Upper lobe of left lung (tissue), 4 donors: ENCODE results near the gene TAS1R1.

Experiments
- EP300 ChIP-seq, 4 donors: sonication (generic); formaldehyde crosslinking; IDR thresholded peaks; one replicate each; pipeline ENCODE4 v1.5.1; 2017; ENCODE audit warnings: antibody characterized with exemption in 4 of 4, control low read depth in 2 of 4
- POLR2A ChIP-seq, 4 donors: fragments of 450-650 bp; IDR thresholded peaks; one replicate each; pipeline ENCODE4 v1.5.1; 2016 to 2017; ENCODE audit warnings: antibody characterized with exemption in 4 of 4, mild to moderate bottlenecking in 2 of 4
- POLR2AphosphoS5 ChIP-seq, 2 donors: sonication (generic); formaldehyde crosslinking; IDR thresholded peaks; one replicate each; pipeline ENCODE4 v1.5.1; 2017; ENCODE audit warnings: antibody characterized with exemption in 2 of 2
- TF ChIP-seq, protein P1 (sequence below), 6 experiments: fragments of 450-650 bp in 4 of 6; fragments of 200-600 bp in 2 of 6; sonication (generic) in 2 of 6; IDR thresholded peaks; one replicate each; pipeline ENCODE4 v1.5.1; 2016 to 2019; ENCODE audit warnings: antibody characterized with exemption in 6 of 6

DNA sequence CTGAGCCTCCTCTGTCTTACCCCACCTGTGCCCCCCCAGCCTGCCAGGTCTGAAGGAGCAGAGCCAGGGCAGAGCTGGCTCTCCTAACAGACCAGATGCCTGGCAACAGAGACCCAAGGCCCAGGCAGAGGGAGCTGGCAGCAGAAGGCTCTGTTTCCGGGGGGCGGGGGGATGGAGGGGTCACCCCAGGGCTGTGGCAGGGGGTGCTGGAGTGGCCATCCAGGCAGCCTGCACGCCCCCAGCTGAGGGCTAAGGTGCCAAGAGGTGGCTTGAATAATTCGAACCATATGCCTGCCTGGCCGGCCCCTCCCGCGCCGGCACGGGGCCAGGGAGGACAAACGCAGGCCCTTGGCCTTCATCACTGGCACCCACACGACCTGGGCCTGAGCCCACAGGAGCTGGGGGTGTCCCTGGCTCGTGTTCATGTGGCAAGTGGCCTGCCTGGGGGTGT, 47.6 kb upstream of the TAS1R1 start:
- TF ChIP-seq, protein P1, sequence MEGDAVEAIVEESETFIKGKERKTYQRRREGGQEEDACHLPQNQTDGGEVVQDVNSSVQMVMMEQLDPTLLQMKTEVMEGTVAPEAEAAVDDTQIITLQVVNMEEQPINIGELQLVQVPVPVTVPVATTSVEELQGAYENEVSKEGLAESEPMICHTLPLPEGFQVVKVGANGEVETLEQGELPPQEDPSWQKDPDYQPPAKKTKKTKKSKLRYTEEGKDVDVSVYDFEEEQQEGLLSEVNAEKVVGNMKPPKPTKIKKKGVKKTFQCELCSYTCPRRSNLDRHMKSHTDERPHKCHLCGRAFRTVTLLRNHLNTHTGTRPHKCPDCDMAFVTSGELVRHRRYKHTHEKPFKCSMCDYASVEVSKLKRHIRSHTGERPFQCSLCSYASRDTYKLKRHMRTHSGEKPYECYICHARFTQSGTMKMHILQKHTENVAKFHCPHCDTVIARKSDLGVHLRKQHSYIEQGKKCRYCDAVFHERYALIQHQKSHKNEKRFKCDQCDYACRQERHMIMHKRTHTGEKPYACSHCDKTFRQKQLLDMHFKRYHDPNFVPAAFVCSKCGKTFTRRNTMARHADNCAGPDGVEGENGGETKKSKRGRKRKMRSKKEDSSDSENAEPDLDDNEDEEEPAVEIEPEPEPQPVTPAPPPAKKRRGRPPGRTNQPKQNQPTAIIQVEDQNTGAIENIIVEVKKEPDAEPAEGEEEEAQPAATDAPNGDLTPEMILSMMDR (IDR thresholded peaks at IDR 0.05): no peak
- no peak for TF ChIP-seq POLR2A (IDR thresholded peaks at IDR 0.05)
- no peak for TF ChIP-seq EP300 (IDR thresholded peaks at IDR 0.05)
- no peak for TF ChIP-seq POLR2AphosphoS5 (IDR thresholded peaks at IDR 0.05)
